Stomach (tissue), 4 donors: ENCODE measurements around the gene TPRN.

Experiments used
- CTCF ChIP-seq, 7 experiments: fragments of 450-650 bp in 4 of 7; fragments of 200-600 bp in 3 of 7; sonication (generic) in 3 of 7; IDR thresholded peaks; one replicate each; pipeline ENCODE4 v1.5.1; 2016 to 2019; ENCODE audit warnings: antibody characterized with exemption in 7 of 7, control low read depth in 2 of 7, mild to moderate bottlenecking in 1 of 7
- POLR2AphosphoS5 ChIP-seq, 3 donors: sonication (generic); formaldehyde crosslinking; IDR thresholded peaks; one replicate each; pipeline ENCODE4 v1.6.1; 2016; ENCODE audit warnings: antibody characterized with exemption in 3 of 3

DNA sequence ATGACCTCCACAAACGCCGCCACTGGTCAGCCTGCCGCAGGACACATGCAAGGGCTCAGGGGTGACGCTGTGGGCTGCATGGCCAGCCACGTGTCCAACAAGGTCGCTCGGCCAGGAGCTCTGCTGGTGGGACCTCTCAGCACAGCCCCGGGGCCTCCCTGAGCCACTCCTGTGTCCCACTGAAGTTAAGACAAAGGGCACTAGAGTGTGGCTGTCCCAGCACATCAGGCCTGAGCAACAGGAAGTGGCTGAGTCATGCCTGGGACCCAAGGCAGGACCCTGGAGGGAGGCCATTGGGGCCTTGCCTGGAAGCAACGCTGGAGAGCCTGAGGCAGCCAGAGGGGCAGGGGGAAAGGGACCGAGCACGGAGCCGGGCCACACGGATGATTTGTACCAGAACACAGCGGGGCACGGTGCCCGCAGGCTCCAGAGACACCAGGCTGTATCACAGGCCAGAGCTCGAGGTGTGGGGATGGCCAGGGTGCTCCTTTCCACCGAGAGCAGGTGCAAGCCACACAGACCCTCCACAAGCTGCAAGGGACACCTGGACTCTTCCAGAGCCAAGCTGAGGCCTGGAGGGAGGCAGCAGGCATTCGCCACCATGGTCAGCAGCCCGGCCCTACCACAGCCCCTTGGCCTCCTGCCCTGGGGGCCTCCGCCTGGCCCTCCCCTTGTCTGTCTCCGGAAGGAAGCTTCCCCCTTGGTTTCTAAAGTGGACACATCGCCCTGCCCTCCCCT, 22.2 kb downstream of the TPRN start:
- TF ChIP-seq CTCF (IDR thresholded peaks at IDR 0.05), result no peak
- no peak for TF ChIP-seq POLR2AphosphoS5 (IDR thresholded peaks at IDR 0.05)
